H9 (cell line): ENCODE data around the gene MAN1B1. TPM values are rescaled to one million over a fixed set of nuclear protein-coding genes. Genes with fewer than 3 reads are reported as not detected.

ENCODE experiments used
- DNase-seq: peaks from one replicate; pipeline ENCODE4 v3.0.0-alpha.2; 2017
- H2AFZ ChIP-seq: one replicate; pipeline ENCODE4 v1.6.1; 2013; ENCODE audit warnings: mild to moderate bottlenecking, low read length, control low read depth, moderate library complexity
- H2AK5ac ChIP-seq: 2 replicates; pipeline ENCODE4 v1.6.1; 2013; ENCODE audit warnings: low read length, control low read depth, mixed read lengths; ENCODE audit not compliant: insufficient read length
- H2BK120ac ChIP-seq: one replicate; pipeline ENCODE4 v1.6.1; 2013; ENCODE audit warnings: low read depth, mild to moderate bottlenecking, low read length, control low read depth, inconsistent platforms; ENCODE audit not compliant: poor library complexity, severe bottlenecking
- H2BK12ac ChIP-seq: 2 replicates; pipeline ENCODE4 v1.6.1; 2013; ENCODE audit warnings: low read length, control low read depth, mixed read lengths, low read depth; ENCODE audit not compliant: insufficient read length
- H2BK15ac ChIP-seq: 2 replicates; pipeline ENCODE4 v1.6.1; 2013; ENCODE audit warnings: low read depth, low read length, control low read depth
- H2BK20ac ChIP-seq: one replicate; pipeline ENCODE4 v1.6.1; 2013; ENCODE audit warnings: low read depth, mild to moderate bottlenecking, low read length, control low read depth, inconsistent platforms; ENCODE audit not compliant: poor library complexity, severe bottlenecking
- H2BK5ac ChIP-seq: 2 replicates; pipeline ENCODE4 v1.6.1; 2013; ENCODE audit warnings: low read length, control low read depth, mixed read lengths; ENCODE audit not compliant: insufficient read length
- H3K14ac ChIP-seq: 2 replicates; pipeline ENCODE4 v1.6.1; 2013; ENCODE audit warnings: low read length, control low read depth; ENCODE audit not compliant: insufficient read depth
- H3K18ac ChIP-seq: 2 replicates; pipeline ENCODE4 v1.6.1; 2013; ENCODE audit warnings: low read depth, mild to moderate bottlenecking, mixed read lengths, low read length, control low read depth; ENCODE audit not compliant: insufficient read length
- H3K23ac ChIP-seq: 2 replicates; pipeline ENCODE4 v1.6.1; 2013; ENCODE audit warnings: low read length, control low read depth, mixed read lengths, low read depth; ENCODE audit not compliant: insufficient read length
- H3K23me2 ChIP-seq: 2 replicates; pipeline ENCODE4 v1.6.1; 2013; ENCODE audit warnings: low read depth, mild to moderate bottlenecking, mixed read lengths, low read length, control low read depth; ENCODE audit not compliant: insufficient read length, poor library complexity, severe bottlenecking
- H3K27ac ChIP-seq: 2 replicates; pipeline ENCODE4 v1.5.1; 2013; ENCODE audit warnings: low read length, control low read depth, mixed read lengths, low read depth; ENCODE audit not compliant: insufficient read length
- H3K27me3 ChIP-seq: 2 replicates; pipeline ENCODE4 v1.6.1; 2013; ENCODE audit warnings: low read length, control low read depth, inconsistent platforms; ENCODE audit not compliant: insufficient read depth
- H3K4ac ChIP-seq: 2 replicates; pipeline ENCODE4 v1.6.1; 2013; ENCODE audit warnings: low read depth, mild to moderate bottlenecking, control low read depth, inconsistent platforms, low read length, moderate library complexity
- H3K4me1 ChIP-seq: 2 replicates; pipeline ENCODE4 v1.6.1; 2013; ENCODE audit warnings: low read length, control low read depth, inconsistent platforms; ENCODE audit not compliant: insufficient read depth
- H3K4me2 ChIP-seq: 2 replicates; pipeline ENCODE4 v1.6.1; 2013; ENCODE audit warnings: low read length, control low read depth, mixed read lengths; ENCODE audit not compliant: insufficient read length, insufficient read depth
- H3K56ac ChIP-seq: 2 replicates; pipeline ENCODE4 v1.6.1; 2013; ENCODE audit warnings: low read depth, mild to moderate bottlenecking, mixed read lengths, low read length, control low read depth; ENCODE audit not compliant: insufficient read length
- H3K79me1 ChIP-seq: 2 replicates; pipeline ENCODE4 v1.6.1; 2013; ENCODE audit warnings: low read depth, mild to moderate bottlenecking, moderate library complexity, low read length, control low read depth, inconsistent platforms; ENCODE audit not compliant: insufficient read depth, poor library complexity, severe bottlenecking
- H3K79me2 ChIP-seq: 2 replicates; pipeline ENCODE4 v1.6.1; 2013; ENCODE audit warnings: low read length, control low read depth, inconsistent platforms; ENCODE audit not compliant: insufficient read depth
- H3K9ac ChIP-seq: 2 replicates; pipeline ENCODE4 v1.6.1; 2013; ENCODE audit warnings: low read length, control low read depth, mixed read lengths; ENCODE audit not compliant: insufficient read length; ENCODE audit errors: extremely low read depth
- H3K9me3 ChIP-seq: one replicate; pipeline ENCODE4 v1.6.1; 2013; ENCODE audit warnings: low read depth, low read length, inconsistent platforms; ENCODE audit not compliant: control insufficient read depth
- H3T11ph ChIP-seq: one replicate; pipeline ENCODE4 v1.6.1; 2013; ENCODE audit warnings: mild to moderate bottlenecking, low read length, control low read depth, inconsistent platforms
- H4K20me1 ChIP-seq: one replicate; pipeline ENCODE4 v1.6.1; 2013; ENCODE audit not compliant: control insufficient read depth, insufficient read length, insufficient read depth
- H4K5ac ChIP-seq: 2 replicates; pipeline ENCODE4 v1.6.1; 2013; ENCODE audit warnings: low read depth, mild to moderate bottlenecking, mixed read lengths, low read length, control low read depth; ENCODE audit not compliant: insufficient read length
- H4K8ac ChIP-seq: replicated peaks from 2 replicates; pipeline ENCODE4 v1.6.1; 2013; ENCODE audit warnings: low read length, control low read depth, mixed read lengths, low read depth; ENCODE audit not compliant: insufficient read length
- H4K91ac ChIP-seq: 2 replicates; pipeline ENCODE4 v1.6.1; 2013; ENCODE audit warnings: low read depth, mild to moderate bottlenecking, moderate library complexity, mixed read lengths, low read length, control low read depth; ENCODE audit not compliant: insufficient read length
- H3K27ac Mint-ChIP-seq, 3 experiments: 2 replicates in 2 of 3; 3 replicates in 1 of 3; pipeline ENCODE4 v1.8.0; 2020 to 2021; ENCODE audit warnings: mixed read lengths in 3 of 3, mild to moderate bottlenecking in 1 of 3, moderate library complexity in 1 of 3
- H3K27me3 Mint-ChIP-seq: 2 replicates; pipeline ENCODE4 v1.8.0; 2021; ENCODE audit warnings: low read depth, mild to moderate bottlenecking, moderate library complexity, mixed read lengths
- H3K36me3 Mint-ChIP-seq, 3 experiments: 2 replicates in 2 of 3; 3 replicates in 1 of 3; pipeline ENCODE4 v1.8.0; 2020 to 2021; ENCODE audit warnings: low read depth in 3 of 3, mixed read lengths in 3 of 3; ENCODE audit not compliant: insufficient read depth in 1 of 3
- H3K4me1 Mint-ChIP-seq, 2 experiments: 2 replicates each; pipeline ENCODE4 v1.8.0; 2020; ENCODE audit warnings: mixed read lengths in 2 of 2
- H3K4me3 Mint-ChIP-seq, 2 experiments: 2 replicates in 1 of 2; 3 replicates in 1 of 2; pipeline ENCODE4 v1.8.0; 2020 to 2021; ENCODE audit warnings: mild to moderate bottlenecking in 2 of 2, mixed read lengths in 2 of 2, moderate library complexity in 1 of 2
- H3K9me3 Mint-ChIP-seq, 2 experiments: 2 replicates in 1 of 2; 3 replicates in 1 of 2; pipeline ENCODE4 v1.8.0; 2020; ENCODE audit warnings: mild to moderate bottlenecking in 2 of 2, mixed read lengths in 2 of 2, moderate library complexity in 1 of 2
- CTCF ChIP-seq: fragments of 200-600 bp; sonication (generic); conservative IDR thresholded peaks from 3 replicates; pipeline ENCODE4 v1.8.0; 2021; ENCODE audit warnings: antibody characterized with exemption, mild to moderate bottlenecking
- WGBS: extraction: QIAGEN DNeasy Blood & Tissue Kit; methylation state at CpG from one replicate; pipeline ENCODE4 v1.1.7; 2013; ENCODE audit warnings: missing lambda C conversion rate, low lambda C conversion rate, mixed read lengths; ENCODE audit not compliant: insufficient read length; ENCODE audit errors: extremely low coverage; 5-methylcytosine and 5-hydroxymethylcytosine counted together
- total RNA-seq: library from RNA; stranded (reverse); gene quantifications from 2 replicates; pipeline ENCODE4 v1.2.1, GENCODE V29; 2021

The MAN1B1 gene
- total RNA-seq, 1 experiment from 2014 or later, result 34.9 TPM

GRCh38 chr9:137096785-137097546 lies 10.2 kb downstream of the MAN1B1 start:
- H3K23ac ChIP-seq, result no peak overlapping the region
- H2BK120ac ChIP-seq, result no peak overlapping the region
- H2AFZ ChIP-seq, result no peak overlapping the region
- no peak overlapping the region for H3K9ac ChIP-seq
- H3K18ac ChIP-seq, result no peak overlapping the region
- H4K20me1 ChIP-seq, result no peaks in the 10 kb centered on the region
- H3K4me1 ChIP-seq, result no peaks in the 10 kb centered on the region
- H3K4me1 Mint-ChIP-seq, result no peaks in the 10 kb centered on the region
- no peak overlapping the region for H4K5ac ChIP-seq
- DNase-seq, result no peak
- no peak overlapping the region for H3K4me2 ChIP-seq
- H4K8ac ChIP-seq, result no peak overlapping the region
- peaks cover 14 to 41% (median 23%) of the 10 kb centered on the region in 3 experiments for H3K36me3 Mint-ChIP-seq
- no peak overlapping the region for H4K91ac ChIP-seq
- peaks cover 0 to 4% of the 10 kb centered on the region in 2 experiments; a peak in 2 of 5 replicates for H3K9me3 Mint-ChIP-seq
- peaks cover 5% of the 10 kb centered on the region for H3K9me3 ChIP-seq
- H3K79me1 ChIP-seq, result no peaks in the 10 kb centered on the region
- no peak overlapping the region for H2AK5ac ChIP-seq
- no peaks in the 10 kb centered on the region for H3K23me2 ChIP-seq
- TF ChIP-seq CTCF, result no peak
- WGBS, result no CpG with 5 or more reads among the region's 31 CpGs
- no peak overlapping the region for H2BK20ac ChIP-seq
- H2BK15ac ChIP-seq, result no peak overlapping the region
- no peak overlapping the region for H3K4ac ChIP-seq
- no peak overlapping the region for H3K27ac ChIP-seq
- no peaks in the 10 kb centered on the region for H3K79me2 ChIP-seq
- no peak overlapping the region for H3K56ac ChIP-seq
- no peak overlapping the region for H3K4me3 Mint-ChIP-seq
- no peak overlapping the region for H3K14ac ChIP-seq
- no peaks in the 10 kb centered on the region for H3K27me3 Mint-ChIP-seq
- H3K27me3 ChIP-seq, result no peaks in the 10 kb centered on the region
- H2BK12ac ChIP-seq, result no peak overlapping the region
- no peak overlapping the region for H2BK5ac ChIP-seq
- no peak overlapping the region for H3K27ac Mint-ChIP-seq
- H3T11ph ChIP-seq, result no peak overlapping the region
